ENCODE measurements around the gene MGAT4A.

MGAT4A gene

GRCh38 chr2:98701230-98701629 is 29.7 kb downstream of the MGAT4A start:
- no peak for DNase-seq

GRCh38 chr2:98698896-98699295 is 32.0 kb downstream of the MGAT4A start:
- DNase-seq: no peak

- no peak for DNase-seq
Observed at GRCh38 chr2:98697651-98698337, 33.1 kb downstream of the MGAT4A start.

GRCh38 chr2:98696200-98696599 is 34.7 kb downstream of the MGAT4A start:
- no peak for DNase-seq

- no peak for DNase-seq
Observed at GRCh38 chr2:98695255-98695654, 35.7 kb downstream of the MGAT4A start.

DNA sequence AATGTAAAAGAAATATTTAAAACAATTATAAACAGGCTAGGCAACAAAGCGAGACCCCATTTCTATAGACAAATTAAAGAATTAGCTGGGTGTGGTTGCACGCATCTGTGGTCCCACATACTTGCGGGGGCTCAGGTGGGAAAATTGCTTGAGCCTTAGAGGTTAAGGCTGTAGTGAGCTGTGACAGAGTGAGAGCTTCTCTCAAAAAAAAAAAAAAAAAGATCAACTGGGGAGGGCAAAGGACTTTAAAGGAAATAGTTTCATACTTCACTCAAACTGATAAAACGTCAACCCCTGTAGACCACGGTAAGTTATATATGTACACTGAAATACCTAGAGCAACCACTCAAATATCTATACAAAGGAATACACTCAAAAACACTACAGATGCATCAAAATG is 37.5 kb downstream of the MGAT4A start:
- DNase-seq: no peak

- no peak for DNase-seq
Observed at GRCh38 chr2:98692090-98693054, 38.6 kb downstream of the MGAT4A start.

- DNase-seq: peak; percentile 25
Observed at GRCh38 chr2:98691303-98691702, 39.6 kb downstream of the MGAT4A start.

DNA sequence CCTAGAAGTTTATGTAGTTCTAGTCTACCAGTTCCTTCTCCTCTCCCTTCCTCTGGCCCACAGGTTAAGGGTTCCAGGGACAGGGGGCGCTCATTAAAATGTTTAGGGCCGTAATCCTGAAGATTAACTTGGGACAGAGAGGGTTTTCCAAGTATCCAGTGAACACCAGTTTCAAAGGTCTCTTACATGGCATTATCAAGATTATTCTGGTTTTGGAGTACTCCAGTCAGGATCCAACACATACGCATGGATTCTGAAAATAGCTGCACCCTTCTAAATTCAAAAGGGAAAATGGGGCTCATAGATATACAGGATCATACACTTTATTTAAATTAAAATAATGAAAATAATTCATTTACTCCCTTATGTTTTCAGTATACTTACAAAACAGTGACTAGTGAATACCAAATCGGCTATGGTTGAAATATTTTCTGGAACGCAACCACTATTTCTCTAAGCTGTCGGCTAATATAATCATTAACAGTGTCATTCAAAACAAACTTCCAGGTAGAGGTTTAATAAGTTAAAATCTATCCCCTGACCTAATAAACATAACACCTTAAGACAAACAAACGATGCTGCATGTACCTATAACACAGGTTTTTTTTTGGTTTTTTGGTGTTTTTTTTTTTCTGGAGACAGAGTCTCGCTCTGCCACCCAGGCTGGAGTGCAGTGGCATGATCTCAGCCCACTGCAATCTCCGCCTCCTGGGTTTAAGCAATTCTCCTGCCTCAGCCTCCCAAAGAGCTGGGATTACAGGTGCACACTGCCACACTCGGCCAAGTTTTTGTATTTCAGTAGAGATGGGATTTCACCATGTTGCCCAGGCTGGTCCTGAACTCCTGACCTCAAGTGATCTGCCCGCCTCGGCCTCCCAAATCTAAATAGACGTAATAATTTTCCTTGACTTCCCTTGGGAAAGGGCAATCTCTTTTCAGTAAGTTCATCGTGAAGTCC is 44.7 kb downstream of the MGAT4A start:
- DNase-seq: no peak

- no peak for DNase-seq
Observed at GRCh38 chr2:98683728-98684127, 47.2 kb downstream of the MGAT4A start.

DNA sequence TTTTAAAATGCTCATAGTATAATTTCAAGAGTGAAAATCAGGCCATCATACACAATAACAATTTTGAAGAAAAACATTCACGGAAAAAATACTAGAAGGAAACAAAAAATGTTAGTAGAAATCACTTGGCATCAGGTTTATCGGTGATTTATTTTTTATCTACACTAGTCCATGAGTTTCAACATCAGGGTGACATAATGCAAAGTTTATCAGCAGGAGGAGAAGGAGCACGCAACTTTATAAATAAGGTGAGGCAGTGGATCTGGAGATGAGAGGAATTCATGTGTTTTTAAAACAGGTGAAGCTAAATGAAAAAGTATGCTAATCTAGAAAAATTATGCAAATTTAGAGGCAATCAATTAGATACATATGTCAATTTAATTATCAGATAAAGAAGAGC is 54.2 kb downstream of the MGAT4A start:
- DNase-seq: no peak

GRCh38 chr2:98674233-98674964 is 56.5 kb downstream of the MGAT4A start:
- no peak for DNase-seq

DNA sequence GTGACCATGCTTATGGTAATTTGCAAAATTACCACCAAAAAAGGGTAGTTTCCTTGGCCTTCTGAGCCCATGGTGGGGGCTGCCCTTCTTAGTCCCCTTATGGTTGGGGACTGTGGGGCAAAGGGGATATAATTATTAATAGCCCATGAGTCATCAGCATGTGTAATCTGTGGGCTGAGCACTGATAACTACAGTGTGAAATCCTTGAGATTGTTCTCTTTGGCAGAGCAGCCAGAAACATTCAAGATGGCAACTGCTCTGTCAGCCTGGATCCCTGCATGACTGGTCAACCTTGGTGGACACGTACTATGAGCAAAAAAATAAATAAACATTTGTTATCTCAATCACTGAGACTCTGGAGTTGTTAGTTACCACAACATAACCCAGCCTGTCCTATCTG is 61.3 kb downstream of the MGAT4A start:
- no peak for DNase-seq

GRCh38 chr2:98665677-98666076 is 65.3 kb downstream of the MGAT4A start:
- DNase-seq: no peak

DNA sequence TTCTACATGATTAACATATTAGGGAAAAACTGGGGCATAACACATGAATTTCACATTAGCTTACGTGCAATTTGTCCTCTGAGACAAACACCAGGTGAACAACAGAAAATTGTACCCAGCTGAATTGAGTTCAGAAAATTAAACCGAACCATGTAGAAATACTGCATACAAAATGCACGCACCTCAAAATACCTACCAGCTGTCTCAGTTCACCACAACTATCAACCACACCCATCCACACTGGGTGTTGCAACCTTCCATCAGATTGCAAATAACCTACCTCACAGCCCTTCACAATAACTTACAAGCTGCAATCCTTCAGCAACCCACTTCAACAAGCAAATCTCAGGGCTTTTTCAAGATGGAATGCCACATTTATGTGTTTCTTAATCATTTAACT is 66.6 kb downstream of the MGAT4A start:
- peak; percentile 71 for DNase-seq

- DNase-seq: peak; percentile 67
Observed at GRCh38 chr2:98663511-98664090, 67.3 kb downstream of the MGAT4A start.

- DNase-seq: peak; percentile 53
Observed at GRCh38 chr2:98659491-98659840, 71.5 kb downstream of the MGAT4A start.

DNA sequence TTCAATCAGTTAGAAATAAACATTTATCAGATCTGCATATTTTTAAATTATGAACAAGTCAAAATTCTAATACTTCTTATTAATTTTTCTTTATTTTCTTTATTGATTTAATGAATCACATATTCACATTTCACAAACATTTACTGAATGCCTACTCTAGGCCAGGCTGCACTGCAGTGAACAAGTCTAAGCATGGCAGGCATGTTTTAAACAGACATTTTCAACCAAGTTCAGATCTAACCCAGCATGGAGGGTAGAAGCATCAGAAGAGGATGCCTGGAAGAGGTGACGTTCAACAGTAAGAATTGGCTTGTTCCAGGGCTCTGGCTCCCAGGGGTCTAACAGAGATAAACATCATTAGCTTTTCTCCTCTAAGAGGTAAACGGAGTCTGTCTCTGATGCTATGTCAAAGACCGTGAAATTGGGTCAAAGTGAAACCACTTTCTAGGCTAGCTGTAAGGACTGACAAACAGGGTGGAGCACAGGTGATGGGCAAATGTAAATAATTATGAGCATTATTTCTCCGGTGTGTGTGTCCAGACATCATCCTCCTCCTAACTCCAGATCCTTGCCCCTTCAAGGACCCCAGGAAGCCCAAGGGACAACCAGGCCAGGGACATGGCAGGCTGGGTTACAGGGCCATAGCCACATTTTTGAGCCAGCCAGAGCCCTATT is 72.0 kb downstream of the MGAT4A start:
- peak; percentile 52 for DNase-seq

DNA sequence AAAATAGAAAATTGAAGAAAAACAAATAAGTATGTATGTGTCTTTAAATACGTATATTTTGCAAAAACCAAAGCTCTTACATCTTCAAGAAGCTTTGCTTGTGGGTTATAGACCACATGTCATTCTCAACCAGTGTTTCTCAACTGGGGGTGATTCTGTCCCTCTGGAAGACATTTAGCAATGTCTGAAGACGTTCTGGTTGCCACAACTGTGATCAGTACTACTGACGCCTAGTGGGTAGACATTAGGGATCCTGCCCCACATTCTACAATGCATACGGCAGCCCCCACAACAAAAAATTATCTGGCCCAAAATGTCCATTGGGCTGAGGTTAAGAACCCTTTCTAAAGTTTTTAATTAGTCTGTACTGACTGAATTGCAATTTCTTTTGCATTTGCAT is 74.1 kb downstream of the MGAT4A start:
- DNase-seq: peak; percentile 61

DNA sequence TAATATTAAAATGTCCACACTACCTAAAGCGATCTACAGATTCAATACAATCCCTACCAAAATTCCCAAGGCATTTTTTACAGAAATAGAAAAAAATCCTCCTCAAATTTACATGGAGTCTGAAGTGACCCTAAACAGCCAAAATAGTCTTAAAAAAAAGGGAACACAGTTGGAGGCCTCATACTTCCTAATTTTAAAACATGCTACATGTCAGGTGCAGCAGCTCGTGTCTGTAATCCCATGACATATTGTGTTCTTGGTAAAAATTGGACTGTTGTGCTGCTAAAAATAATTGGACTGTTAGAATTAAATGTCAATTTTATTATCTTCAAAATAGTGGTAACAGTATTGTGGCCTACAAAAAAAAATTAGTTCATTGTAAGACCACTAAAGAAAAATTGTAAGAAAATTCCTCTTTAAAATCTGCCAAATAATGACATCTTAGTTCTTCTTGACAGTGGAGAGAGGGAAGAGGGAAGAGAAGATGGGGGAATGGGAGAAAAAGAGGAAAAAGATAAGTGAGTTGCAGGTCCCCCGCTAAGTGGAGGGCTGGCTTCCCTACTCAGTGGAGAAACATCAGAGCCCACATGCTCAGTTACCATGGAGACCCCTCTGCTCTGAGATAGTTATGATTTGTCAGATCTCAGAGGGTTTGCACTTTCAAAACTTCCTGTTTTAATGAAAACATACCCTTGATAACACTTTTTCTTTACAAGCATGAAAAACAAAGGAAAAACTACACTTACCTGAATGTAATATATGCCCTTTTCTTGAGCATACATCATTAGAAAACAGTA is 76.0 kb downstream of the MGAT4A start:
- DNase-seq: peak; percentile 75
